Smooth muscle cell of the umbilical artery (primary cell): ENCODE measurements around the gene DBX1. TPM values are rescaled to one million over a fixed set of nuclear protein-coding genes. Genes with fewer than 3 reads are reported as not detected.

Experiments used
- total RNA-seq: library from RNA; depleted of rRNA; stranded (reverse); fragments of >200 nt; gene quantifications from 2 replicates; pipeline ENCODE4 v1.2.3, GENCODE V29; 2014

The DBX1 gene, protein sequence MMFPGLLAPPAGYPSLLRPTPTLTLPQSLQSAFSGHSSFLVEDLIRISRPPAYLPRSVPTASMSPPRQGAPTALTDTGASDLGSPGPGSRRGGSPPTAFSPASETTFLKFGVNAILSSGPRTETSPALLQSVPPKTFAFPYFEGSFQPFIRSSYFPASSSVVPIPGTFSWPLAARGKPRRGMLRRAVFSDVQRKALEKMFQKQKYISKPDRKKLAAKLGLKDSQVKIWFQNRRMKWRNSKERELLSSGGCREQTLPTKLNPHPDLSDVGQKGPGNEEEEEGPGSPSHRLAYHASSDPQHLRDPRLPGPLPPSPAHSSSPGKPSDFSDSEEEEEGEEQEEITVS
- total RNA-seq, result not detected in 2 replicates

DNA sequence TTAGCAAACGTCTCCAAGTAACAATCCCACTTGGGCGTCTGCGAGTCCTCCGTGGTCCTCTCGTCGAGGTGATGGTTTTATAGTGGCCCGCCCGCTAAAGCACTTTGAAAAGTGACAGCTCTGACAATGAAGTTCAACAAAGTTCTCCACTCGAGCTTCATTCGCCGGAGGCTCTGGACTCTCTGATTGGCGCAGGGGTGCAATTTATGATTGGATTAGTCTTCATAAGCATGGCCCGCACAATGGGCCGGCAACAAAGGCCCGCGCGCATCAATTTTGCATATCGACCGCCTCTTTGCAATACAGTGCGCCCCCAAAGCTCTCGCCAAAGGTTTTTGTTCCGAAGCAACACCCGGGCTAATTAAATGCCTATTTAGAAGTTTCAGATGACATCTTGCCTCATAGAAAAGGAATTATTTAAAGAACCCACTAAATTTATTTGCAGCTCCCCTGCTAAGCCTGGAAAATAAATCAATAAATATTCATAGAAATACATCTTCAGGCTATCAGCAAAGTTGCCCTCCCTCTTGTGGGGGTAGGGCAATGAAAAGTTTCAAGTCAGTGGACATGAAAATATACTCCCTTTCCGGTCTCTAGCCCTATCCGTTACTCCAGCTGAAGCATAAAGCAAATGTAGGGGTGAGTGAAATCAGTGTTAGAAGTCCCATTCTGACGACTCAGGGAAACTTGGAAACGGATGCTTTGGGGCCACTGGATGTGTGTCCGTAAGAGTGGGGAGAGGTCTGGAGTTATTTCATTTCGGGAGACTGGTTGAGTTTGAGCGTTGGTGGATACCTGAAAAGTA is at the start of gene DBX1:
DBX1 (minus strand) TSS at position 51 of the 805 bp plus-strand sequence. CDS start 151 bp downstream, outside the sequence.

Other genes with a start within 250 kb of the DBX1 start
- gene HTATIP2, start 203.2 kb upstream of the DBX1 start, total RNA-seq, result 28.4 and 30.6 TPM in 2 replicates
- gene PRMT3, start 227.2 kb upstream of the DBX1 start, total RNA-seq, result 15.1 and 19.3 TPM in 2 replicates